Gastroesophageal sphincter (tissue), 2 donors: Measurements from ENCODE around the gene SPHKAP.

ENCODE experiments used
- POLR2A ChIP-seq, 2 donors: fragments of 450-650 bp; IDR thresholded peaks; one replicate each; pipeline ENCODE4 v1.6.1; 2017; ENCODE audit warnings: antibody characterized with exemption in 2 of 2, mild to moderate bottlenecking in 2 of 2, moderate library complexity in 1 of 2
- POLR2AphosphoS5 ChIP-seq: sonication (generic); formaldehyde crosslinking; IDR thresholded peaks from one replicate; pipeline ENCODE4 v1.6.1; 2017; ENCODE audit warnings: antibody characterized with exemption

- TF ChIP-seq POLR2AphosphoS5: no peak
- no peak for TF ChIP-seq POLR2A (IDR thresholded peaks at IDR 0.05)
Measured at GRCh38 chr2:228167290-228167689, 14.2 kb downstream of the SPHKAP start.
